PC-9 (cell line): ENCODE data around the gene RNF144A.

ENCODE experiments used
- CTCF ChIP-seq: fragments of 200-600 bp; sonication (generic); conservative IDR thresholded peaks from 2 replicates; pipeline ENCODE4 v1.6.1; 2017; ENCODE audit warnings: mixed run types, antibody characterized with exemption, mild to moderate bottlenecking, moderate library complexity
- EZH2 ChIP-seq: fragments of 200-600 bp; sonication (generic); IDR thresholded peaks from 2 replicates; pipeline ENCODE4 v1.8.0; 2017; ENCODE audit warnings: antibody characterized with exemption, low read depth

- TF ChIP-seq CTCF (no peak), EZH2 (no peak)
Measured at GRCh38 chr2:6954586-6954985, 37.4 kb downstream of the RNF144A start.
